H9 (cell line): ENCODE results near the gene COLEC12. TPM values are rescaled to one million over a fixed set of nuclear protein-coding genes. Genes with fewer than 3 reads are reported as not detected.

ENCODE experiments used
- DNase-seq: peaks from one replicate; pipeline ENCODE4 v3.0.0-alpha.2; 2017
- H2AFZ ChIP-seq: one replicate; pipeline ENCODE4 v1.6.1; 2013; ENCODE audit warnings: mild to moderate bottlenecking, low read length, control low read depth, moderate library complexity
- H2AK5ac ChIP-seq: 2 replicates; pipeline ENCODE4 v1.6.1; 2013; ENCODE audit warnings: low read length, control low read depth, mixed read lengths; ENCODE audit not compliant: insufficient read length
- H2BK120ac ChIP-seq: one replicate; pipeline ENCODE4 v1.6.1; 2013; ENCODE audit warnings: low read depth, mild to moderate bottlenecking, low read length, control low read depth, inconsistent platforms; ENCODE audit not compliant: poor library complexity, severe bottlenecking
- H2BK12ac ChIP-seq: 2 replicates; pipeline ENCODE4 v1.6.1; 2013; ENCODE audit warnings: low read length, control low read depth, mixed read lengths, low read depth; ENCODE audit not compliant: insufficient read length
- H2BK15ac ChIP-seq: 2 replicates; pipeline ENCODE4 v1.6.1; 2013; ENCODE audit warnings: low read depth, low read length, control low read depth
- H2BK20ac ChIP-seq: one replicate; pipeline ENCODE4 v1.6.1; 2013; ENCODE audit warnings: low read depth, mild to moderate bottlenecking, low read length, control low read depth, inconsistent platforms; ENCODE audit not compliant: poor library complexity, severe bottlenecking
- H2BK5ac ChIP-seq: 2 replicates; pipeline ENCODE4 v1.6.1; 2013; ENCODE audit warnings: low read length, control low read depth, mixed read lengths; ENCODE audit not compliant: insufficient read length
- H3K14ac ChIP-seq: 2 replicates; pipeline ENCODE4 v1.6.1; 2013; ENCODE audit warnings: low read length, control low read depth; ENCODE audit not compliant: insufficient read depth
- H3K18ac ChIP-seq: 2 replicates; pipeline ENCODE4 v1.6.1; 2013; ENCODE audit warnings: low read depth, mild to moderate bottlenecking, mixed read lengths, low read length, control low read depth; ENCODE audit not compliant: insufficient read length
- H3K23ac ChIP-seq: 2 replicates; pipeline ENCODE4 v1.6.1; 2013; ENCODE audit warnings: low read length, control low read depth, mixed read lengths, low read depth; ENCODE audit not compliant: insufficient read length
- H3K23me2 ChIP-seq: 2 replicates; pipeline ENCODE4 v1.6.1; 2013; ENCODE audit warnings: low read depth, mild to moderate bottlenecking, mixed read lengths, low read length, control low read depth; ENCODE audit not compliant: insufficient read length, poor library complexity, severe bottlenecking
- H3K27ac ChIP-seq: 2 replicates; pipeline ENCODE4 v1.5.1; 2013; ENCODE audit warnings: low read length, control low read depth, mixed read lengths, low read depth; ENCODE audit not compliant: insufficient read length
- H3K27me3 ChIP-seq: 2 replicates; pipeline ENCODE4 v1.6.1; 2013; ENCODE audit warnings: low read length, control low read depth, inconsistent platforms; ENCODE audit not compliant: insufficient read depth
- H3K4ac ChIP-seq: 2 replicates; pipeline ENCODE4 v1.6.1; 2013; ENCODE audit warnings: low read depth, mild to moderate bottlenecking, control low read depth, inconsistent platforms, low read length, moderate library complexity
- H3K4me1 ChIP-seq: 2 replicates; pipeline ENCODE4 v1.6.1; 2013; ENCODE audit warnings: low read length, control low read depth, inconsistent platforms; ENCODE audit not compliant: insufficient read depth
- H3K4me2 ChIP-seq: 2 replicates; pipeline ENCODE4 v1.6.1; 2013; ENCODE audit warnings: low read length, control low read depth, mixed read lengths; ENCODE audit not compliant: insufficient read length, insufficient read depth
- H3K56ac ChIP-seq: 2 replicates; pipeline ENCODE4 v1.6.1; 2013; ENCODE audit warnings: low read depth, mild to moderate bottlenecking, mixed read lengths, low read length, control low read depth; ENCODE audit not compliant: insufficient read length
- H3K79me1 ChIP-seq: 2 replicates; pipeline ENCODE4 v1.6.1; 2013; ENCODE audit warnings: low read depth, mild to moderate bottlenecking, moderate library complexity, low read length, control low read depth, inconsistent platforms; ENCODE audit not compliant: insufficient read depth, poor library complexity, severe bottlenecking
- H3K79me2 ChIP-seq: 2 replicates; pipeline ENCODE4 v1.6.1; 2013; ENCODE audit warnings: low read length, control low read depth, inconsistent platforms; ENCODE audit not compliant: insufficient read depth
- H3K9ac ChIP-seq: 2 replicates; pipeline ENCODE4 v1.6.1; 2013; ENCODE audit warnings: low read length, control low read depth, mixed read lengths; ENCODE audit not compliant: insufficient read length; ENCODE audit errors: extremely low read depth
- H3K9me3 ChIP-seq: one replicate; pipeline ENCODE4 v1.6.1; 2013; ENCODE audit warnings: low read depth, low read length, inconsistent platforms; ENCODE audit not compliant: control insufficient read depth
- H3T11ph ChIP-seq: one replicate; pipeline ENCODE4 v1.6.1; 2013; ENCODE audit warnings: mild to moderate bottlenecking, low read length, control low read depth, inconsistent platforms
- H4K20me1 ChIP-seq: one replicate; pipeline ENCODE4 v1.6.1; 2013; ENCODE audit not compliant: control insufficient read depth, insufficient read length, insufficient read depth
- H4K5ac ChIP-seq: 2 replicates; pipeline ENCODE4 v1.6.1; 2013; ENCODE audit warnings: low read depth, mild to moderate bottlenecking, mixed read lengths, low read length, control low read depth; ENCODE audit not compliant: insufficient read length
- H4K8ac ChIP-seq: replicated peaks from 2 replicates; pipeline ENCODE4 v1.6.1; 2013; ENCODE audit warnings: low read length, control low read depth, mixed read lengths, low read depth; ENCODE audit not compliant: insufficient read length
- H4K91ac ChIP-seq: 2 replicates; pipeline ENCODE4 v1.6.1; 2013; ENCODE audit warnings: low read depth, mild to moderate bottlenecking, moderate library complexity, mixed read lengths, low read length, control low read depth; ENCODE audit not compliant: insufficient read length
- H3K27ac Mint-ChIP-seq, 3 experiments: 2 replicates in 2 of 3; 3 replicates in 1 of 3; pipeline ENCODE4 v1.8.0; 2020 to 2021; ENCODE audit warnings: mixed read lengths in 3 of 3, mild to moderate bottlenecking in 1 of 3, moderate library complexity in 1 of 3
- H3K27me3 Mint-ChIP-seq: 2 replicates; pipeline ENCODE4 v1.8.0; 2021; ENCODE audit warnings: low read depth, mild to moderate bottlenecking, moderate library complexity, mixed read lengths
- H3K36me3 Mint-ChIP-seq, 3 experiments: 2 replicates in 2 of 3; 3 replicates in 1 of 3; pipeline ENCODE4 v1.8.0; 2020 to 2021; ENCODE audit warnings: low read depth in 3 of 3, mixed read lengths in 3 of 3; ENCODE audit not compliant: insufficient read depth in 1 of 3
- H3K4me1 Mint-ChIP-seq, 2 experiments: 2 replicates each; pipeline ENCODE4 v1.8.0; 2020; ENCODE audit warnings: mixed read lengths in 2 of 2
- H3K4me3 Mint-ChIP-seq, 2 experiments: 2 replicates in 1 of 2; 3 replicates in 1 of 2; pipeline ENCODE4 v1.8.0; 2020 to 2021; ENCODE audit warnings: mild to moderate bottlenecking in 2 of 2, mixed read lengths in 2 of 2, moderate library complexity in 1 of 2
- H3K9me3 Mint-ChIP-seq, 2 experiments: 2 replicates in 1 of 2; 3 replicates in 1 of 2; pipeline ENCODE4 v1.8.0; 2020; ENCODE audit warnings: mild to moderate bottlenecking in 2 of 2, mixed read lengths in 2 of 2, moderate library complexity in 1 of 2
- WGBS: extraction: QIAGEN DNeasy Blood & Tissue Kit; methylation state at CpG from one replicate; pipeline ENCODE4 v1.1.7; 2013; ENCODE audit warnings: missing lambda C conversion rate, low lambda C conversion rate, mixed read lengths; ENCODE audit not compliant: insufficient read length; ENCODE audit errors: extremely low coverage; 5-methylcytosine and 5-hydroxymethylcytosine counted together
- total RNA-seq: library from RNA; stranded (reverse); gene quantifications from 2 replicates; pipeline ENCODE4 v1.2.1, GENCODE V29; 2021
- TF ChIP-seq, protein P1 (sequence below): fragments of 200-600 bp; sonication (generic); conservative IDR thresholded peaks from 3 replicates; pipeline ENCODE4 v1.8.0; 2021; ENCODE audit warnings: antibody characterized with exemption, mild to moderate bottlenecking

COLEC12 gene
- total RNA-seq, 1 experiment from 2014 or later, result 0.70 TPM

DNA sequence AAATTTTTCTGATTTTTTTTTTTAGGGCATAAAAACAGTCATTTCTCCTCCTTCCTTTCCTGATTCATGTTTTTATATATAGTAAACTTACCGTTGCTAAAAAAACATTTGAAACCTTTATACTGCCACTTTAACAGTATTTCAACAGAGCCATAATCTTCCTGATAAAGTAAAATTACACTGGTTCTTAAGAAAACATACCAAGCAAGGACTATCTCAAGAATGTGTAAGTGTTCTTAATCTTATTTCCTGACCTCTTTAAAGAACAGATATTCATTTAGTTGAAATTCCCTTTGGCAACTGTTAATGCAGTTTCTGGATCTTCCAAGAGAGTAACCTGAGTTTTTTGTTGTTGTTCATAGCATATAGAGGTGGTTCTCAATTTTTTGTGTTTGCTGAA is 26.6 kb upstream of the COLEC12 start:
- no peak overlapping the region for H4K5ac ChIP-seq
- no peaks in the 10 kb centered on the region for H3K79me1 ChIP-seq
- H3K4me1 ChIP-seq, result no peaks in the 10 kb centered on the region
- Mint-ChIP-seq H3K4me1 (peaks cover 13 to 14% of the 10 kb centered on the region in 2 experiments), H3K4me3 (no peak overlapping the region), H3K27ac (no peak overlapping the region), H3K9me3 (peaks cover 0 to 3% of the 10 kb centered on the region in 2 experiments; a peak in 2 of 5 replicates), H3K27me3 (peaks cover under 1% of the 10 kb centered on the region; the same call in 1 of the 2 replicates), H3K36me3 (no peaks in the 10 kb centered on the region)
- no peak overlapping the region for H3K14ac ChIP-seq
- no peak overlapping the region for H2AK5ac ChIP-seq
- H3K23ac ChIP-seq, result no peak overlapping the region
- no peak for DNase-seq
- no peak overlapping the region for H2BK120ac ChIP-seq
- H4K20me1 ChIP-seq, result no peaks in the 10 kb centered on the region
- H4K91ac ChIP-seq, result no peak overlapping the region
- H2BK20ac ChIP-seq, result no peak overlapping the region
- H3K56ac ChIP-seq, result no peak overlapping the region
- H3K27me3 ChIP-seq, result no peaks in the 10 kb centered on the region
- no peaks in the 10 kb centered on the region for H3K9me3 ChIP-seq
- H3K23me2 ChIP-seq, result no peaks in the 10 kb centered on the region
- TF ChIP-seq, protein P1, sequence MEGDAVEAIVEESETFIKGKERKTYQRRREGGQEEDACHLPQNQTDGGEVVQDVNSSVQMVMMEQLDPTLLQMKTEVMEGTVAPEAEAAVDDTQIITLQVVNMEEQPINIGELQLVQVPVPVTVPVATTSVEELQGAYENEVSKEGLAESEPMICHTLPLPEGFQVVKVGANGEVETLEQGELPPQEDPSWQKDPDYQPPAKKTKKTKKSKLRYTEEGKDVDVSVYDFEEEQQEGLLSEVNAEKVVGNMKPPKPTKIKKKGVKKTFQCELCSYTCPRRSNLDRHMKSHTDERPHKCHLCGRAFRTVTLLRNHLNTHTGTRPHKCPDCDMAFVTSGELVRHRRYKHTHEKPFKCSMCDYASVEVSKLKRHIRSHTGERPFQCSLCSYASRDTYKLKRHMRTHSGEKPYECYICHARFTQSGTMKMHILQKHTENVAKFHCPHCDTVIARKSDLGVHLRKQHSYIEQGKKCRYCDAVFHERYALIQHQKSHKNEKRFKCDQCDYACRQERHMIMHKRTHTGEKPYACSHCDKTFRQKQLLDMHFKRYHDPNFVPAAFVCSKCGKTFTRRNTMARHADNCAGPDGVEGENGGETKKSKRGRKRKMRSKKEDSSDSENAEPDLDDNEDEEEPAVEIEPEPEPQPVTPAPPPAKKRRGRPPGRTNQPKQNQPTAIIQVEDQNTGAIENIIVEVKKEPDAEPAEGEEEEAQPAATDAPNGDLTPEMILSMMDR, result no peak
- H3K4me2 ChIP-seq, result no peak overlapping the region
- H3K4ac ChIP-seq, result no peak overlapping the region
- H2BK5ac ChIP-seq, result no peak overlapping the region
- no peak overlapping the region for H3K18ac ChIP-seq
- no peak overlapping the region for H2BK12ac ChIP-seq
- no peak overlapping the region for H3K9ac ChIP-seq
- no CpG with 5 or more reads among the region's 1 CpG for WGBS
- no peak overlapping the region for H4K8ac ChIP-seq
- H2AFZ ChIP-seq, result no peak overlapping the region
- H2BK15ac ChIP-seq, result no peak overlapping the region
- no peaks in the 10 kb centered on the region for H3K79me2 ChIP-seq
- H3K27ac ChIP-seq, result no peak overlapping the region
- H3T11ph ChIP-seq, result no peak overlapping the region
